ENCODE measurements around the gene SNAP47.
A peak's percentile ranks its signal among the peaks of the same experiment; 100 is the strongest.

SNAP47 gene

DNA sequence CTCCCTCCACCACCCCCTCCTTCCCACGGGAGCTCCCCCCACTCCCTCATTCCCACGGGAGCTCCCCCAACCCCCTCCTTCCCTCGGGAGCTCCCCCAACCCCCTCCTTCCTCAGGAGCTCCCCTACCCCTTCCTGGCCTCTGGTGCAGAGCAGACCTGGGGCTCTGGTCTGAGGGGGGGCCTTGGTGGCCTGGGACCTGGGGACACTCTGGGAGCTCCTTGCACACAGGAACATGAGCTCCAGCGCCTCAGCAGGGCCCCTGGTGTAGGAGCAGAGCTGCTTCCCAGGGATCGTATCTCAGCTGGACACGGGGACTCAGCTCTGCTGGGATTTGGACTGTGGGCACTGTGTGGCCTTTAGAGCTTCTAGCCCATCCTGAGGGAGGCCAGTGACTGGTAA is 60.5 kb downstream of the SNAP47 start:
- DNase-seq (ENCODE audit: low read depth in 2 of 2): no peak

DNA sequence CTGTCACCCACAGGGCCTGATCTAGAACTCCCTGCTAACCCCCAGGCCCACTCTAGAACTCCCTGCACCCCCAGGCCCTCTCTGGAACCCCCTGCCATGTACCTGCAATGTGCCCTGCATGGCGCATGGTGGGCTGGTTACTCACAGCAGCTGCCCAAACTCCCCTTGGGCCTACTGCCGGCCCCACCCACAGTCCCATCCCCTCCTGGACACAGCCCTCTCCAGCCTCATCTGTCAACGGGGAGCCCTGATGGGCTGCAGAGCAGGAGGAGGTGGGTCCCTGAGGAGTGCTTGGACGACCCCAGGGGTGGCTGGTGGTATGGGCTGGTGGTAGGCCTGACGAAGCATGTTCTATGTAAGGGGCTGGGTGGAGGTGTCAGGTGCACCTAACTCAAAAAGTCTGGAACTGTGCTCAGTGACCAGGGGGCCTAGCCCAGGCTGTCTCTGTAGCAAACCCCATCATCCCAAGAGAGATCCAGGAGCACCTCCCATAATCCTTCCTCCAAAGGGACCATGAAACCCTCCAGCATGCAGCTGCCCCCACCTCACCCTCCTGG is 61.2 kb downstream of the SNAP47 start:
- no peak for DNase-seq (ENCODE audit: low read depth in 2 of 2)

DNA sequence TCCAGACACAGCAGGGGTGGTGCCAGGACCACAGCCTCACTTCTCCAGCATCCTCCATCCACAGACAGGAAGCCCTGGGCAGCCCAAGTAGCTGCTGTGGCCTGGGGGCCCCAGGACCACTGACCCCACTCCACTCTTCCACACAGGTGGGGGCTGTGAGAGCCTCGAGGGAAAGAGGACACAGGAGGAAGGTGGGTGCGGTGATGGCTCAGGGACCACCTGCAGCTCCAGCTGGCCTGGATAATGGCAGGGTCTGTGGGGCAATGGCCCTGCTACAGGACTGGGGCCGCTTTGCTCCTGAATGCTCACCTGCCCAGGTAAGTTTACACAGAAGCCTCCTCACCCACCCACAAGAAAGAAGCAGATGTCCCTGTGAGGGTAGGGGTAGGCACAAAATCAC is 61.9 kb downstream of the SNAP47 start:
- DNase-seq (ENCODE audit: low read depth in 2 of 2): no peak

DNA sequence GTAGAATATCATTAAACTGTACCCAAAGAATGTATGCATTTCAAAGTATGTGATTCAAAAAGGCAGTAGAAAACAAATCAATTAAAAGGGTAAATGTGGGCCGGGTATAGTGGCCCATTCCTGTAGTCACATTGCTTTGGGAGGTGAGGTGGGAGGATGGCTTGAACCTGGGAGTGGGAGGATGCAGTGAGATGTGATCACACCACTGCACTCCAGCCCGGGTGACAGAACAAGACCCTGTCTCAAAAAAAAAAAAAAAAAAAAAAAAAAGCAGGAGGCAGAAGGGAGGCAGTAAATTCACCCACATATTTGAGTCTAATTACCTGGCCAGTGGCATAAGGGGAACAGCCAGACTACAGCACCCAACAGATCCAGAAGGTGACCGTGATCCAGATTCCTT is 62.4 kb downstream of the SNAP47 start:
- no peak for DNase-seq (ENCODE audit: low read depth in 2 of 2)

DNA sequence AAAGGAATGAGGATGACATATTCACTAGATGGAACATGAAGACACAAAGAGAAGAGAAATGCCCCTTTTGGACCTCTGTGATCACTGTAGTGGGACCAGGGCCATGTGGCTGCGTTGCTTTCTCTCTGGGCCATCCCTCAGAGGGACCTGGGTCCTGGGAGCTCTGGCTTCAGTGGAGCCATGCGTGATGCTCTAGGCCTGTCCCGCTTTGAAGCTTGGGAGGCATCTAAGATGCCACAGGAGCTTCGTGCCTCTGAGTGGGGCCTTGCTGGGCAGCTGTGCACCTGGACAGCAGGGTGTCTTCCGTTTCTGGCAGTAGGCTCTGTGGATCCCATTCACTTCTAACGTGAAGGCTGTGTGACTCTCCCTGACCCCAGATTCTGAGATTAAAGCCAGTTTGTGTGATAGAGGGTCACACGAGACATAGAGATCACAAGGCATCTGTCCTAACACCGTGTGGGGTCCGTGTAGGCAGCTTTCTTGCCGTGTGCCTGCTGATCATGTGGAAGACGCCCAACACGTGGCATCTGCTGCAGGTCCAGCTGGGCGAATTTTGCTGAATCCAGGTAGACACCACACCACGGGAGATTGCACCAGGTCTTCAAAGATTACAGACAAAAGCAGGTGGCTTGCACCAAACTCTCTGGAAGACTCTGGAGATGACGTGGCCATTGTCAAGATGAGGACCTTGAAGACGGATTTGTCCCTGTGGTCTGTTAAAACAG is 63.0 kb downstream of the SNAP47 start:
- no peak for DNase-seq (ENCODE audit: low read depth in 2 of 2)

DNA sequence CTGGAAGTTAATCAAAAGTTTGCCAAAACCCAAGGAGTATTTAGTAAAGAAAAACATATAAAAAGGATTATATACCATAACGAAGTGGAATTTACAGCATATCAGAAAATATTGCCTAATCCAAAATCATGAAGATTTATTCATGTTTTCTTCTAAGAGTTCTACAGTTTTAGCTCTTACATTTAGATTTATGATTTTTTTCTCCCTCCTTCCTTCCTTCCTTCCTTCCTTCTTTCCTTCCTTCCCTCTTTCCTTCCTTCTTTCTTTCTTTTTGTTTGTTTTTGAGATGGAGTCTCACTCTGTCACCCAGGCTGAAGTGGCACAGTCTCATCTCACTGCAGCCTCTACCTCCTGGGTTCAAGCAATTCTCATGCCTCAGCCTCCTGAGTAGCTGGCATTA is 64.5 kb downstream of the SNAP47 start:
- no peak for DNase-seq (ENCODE audit: low read depth in 2 of 2)

DNA sequence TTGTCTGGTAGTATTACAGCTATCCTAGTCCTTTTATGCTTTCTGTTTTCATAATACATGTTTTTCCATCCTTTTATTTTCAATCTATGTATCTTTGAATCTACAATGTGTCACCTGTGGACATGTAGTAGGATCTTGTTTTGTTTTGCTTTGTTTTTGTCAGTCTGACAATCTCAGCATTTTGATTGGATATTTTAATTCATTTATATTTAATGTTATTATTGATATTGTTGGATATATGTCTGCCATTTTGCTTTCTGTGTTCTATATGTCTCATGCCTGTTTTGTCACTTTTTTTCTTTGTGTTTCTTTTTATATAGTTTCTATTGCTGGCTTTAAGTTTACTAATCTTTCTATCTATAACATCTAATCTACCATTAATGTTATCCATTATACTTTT is 68.7 kb downstream of the SNAP47 start:
- DNase-seq (ENCODE audit: low read depth in 2 of 2): no peak

DNA sequence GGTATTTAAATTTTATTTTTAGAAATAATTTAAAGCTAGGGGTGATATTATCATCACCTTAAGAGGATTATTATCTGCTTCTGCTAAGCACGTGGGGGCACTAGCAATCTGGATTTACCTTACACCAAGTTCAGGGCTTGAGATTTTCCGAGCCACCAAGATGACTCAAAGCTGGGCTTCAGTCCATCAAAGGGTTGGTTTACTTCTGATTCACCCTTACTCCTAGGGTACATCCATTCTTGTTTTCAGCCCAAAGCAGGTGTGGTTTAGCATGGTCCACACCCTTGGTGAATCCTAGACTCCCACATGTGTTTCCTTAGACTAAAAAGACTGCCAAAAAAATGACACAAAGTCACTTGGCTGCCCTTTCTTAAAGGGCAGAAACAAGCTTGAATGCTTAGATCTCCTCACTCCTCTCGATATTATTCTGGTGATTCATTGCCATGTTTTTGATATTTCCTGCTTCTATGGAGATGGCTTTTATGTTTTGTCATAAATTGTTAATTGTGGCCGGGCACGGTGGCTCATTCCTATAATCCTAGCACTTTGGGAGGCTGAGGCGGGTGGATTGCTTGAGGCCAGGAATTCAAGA is 70.5 kb downstream of the SNAP47 start:
- peak; percentile 50 to 62 for DNase-seq (ENCODE audit: low read depth in 2 of 2)

DNA sequence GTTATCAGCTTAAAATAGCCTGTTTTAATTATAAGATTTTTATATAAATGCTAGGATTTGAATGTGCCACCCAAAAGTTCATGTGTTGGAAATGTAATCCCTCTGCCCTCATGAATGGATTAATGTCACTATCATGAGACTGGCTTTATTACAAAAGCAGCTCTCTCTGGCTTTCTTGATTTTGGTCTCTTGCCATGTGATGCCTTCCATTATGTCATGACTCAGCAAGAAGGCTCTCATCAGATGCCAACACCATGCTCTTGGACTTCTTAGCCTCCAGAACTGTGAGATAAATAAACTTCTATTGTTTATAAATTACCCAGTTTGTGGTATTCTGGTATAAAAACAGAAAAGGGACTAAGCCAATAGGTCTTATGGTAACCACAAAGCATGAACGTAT is 73.3 kb downstream of the SNAP47 start:
- no peak for DNase-seq (ENCODE audit: low read depth in 2 of 2)

DNA sequence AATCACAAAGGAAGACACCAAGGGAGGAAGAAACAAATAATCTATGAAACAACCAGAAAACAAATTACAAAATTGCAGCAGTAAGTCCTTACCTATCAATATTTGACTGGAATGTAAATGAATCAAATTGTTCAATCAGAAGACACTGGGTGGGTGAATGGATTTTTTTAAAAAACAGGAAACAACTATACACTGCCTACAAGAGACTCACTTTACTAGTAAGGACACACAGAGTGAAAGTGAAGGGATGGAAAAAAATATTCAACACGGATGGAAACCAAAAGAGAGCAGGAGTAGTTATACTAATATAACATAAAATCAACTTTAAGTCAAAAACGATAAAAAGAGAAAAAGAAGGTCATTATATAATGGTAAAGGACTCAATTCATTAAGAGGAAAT is 73.8 kb downstream of the SNAP47 start:
- no peak for DNase-seq (ENCODE audit: low read depth in 2 of 2)

DNA sequence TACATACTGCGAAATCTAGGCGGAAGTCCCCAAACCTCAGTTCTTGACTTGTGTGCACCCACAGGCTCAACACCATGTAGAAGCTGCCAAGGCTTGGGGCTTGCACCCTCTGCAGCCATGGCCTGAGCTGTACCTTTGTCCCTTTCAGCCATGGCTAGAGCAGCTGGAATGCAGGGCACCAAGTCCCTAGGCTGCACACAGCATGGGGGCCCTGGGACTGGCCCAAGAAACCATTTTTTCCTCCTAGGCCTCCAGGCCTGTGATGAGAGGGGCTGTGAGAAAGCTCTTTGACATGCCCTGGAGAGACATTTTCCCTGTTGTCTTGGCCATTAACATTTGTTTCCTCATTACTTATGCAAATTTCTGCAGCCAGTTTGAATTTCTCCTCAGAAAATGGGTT is 78.7 kb downstream of the SNAP47 start:
- no peak for DNase-seq (ENCODE audit: low read depth in 2 of 2)

DNA sequence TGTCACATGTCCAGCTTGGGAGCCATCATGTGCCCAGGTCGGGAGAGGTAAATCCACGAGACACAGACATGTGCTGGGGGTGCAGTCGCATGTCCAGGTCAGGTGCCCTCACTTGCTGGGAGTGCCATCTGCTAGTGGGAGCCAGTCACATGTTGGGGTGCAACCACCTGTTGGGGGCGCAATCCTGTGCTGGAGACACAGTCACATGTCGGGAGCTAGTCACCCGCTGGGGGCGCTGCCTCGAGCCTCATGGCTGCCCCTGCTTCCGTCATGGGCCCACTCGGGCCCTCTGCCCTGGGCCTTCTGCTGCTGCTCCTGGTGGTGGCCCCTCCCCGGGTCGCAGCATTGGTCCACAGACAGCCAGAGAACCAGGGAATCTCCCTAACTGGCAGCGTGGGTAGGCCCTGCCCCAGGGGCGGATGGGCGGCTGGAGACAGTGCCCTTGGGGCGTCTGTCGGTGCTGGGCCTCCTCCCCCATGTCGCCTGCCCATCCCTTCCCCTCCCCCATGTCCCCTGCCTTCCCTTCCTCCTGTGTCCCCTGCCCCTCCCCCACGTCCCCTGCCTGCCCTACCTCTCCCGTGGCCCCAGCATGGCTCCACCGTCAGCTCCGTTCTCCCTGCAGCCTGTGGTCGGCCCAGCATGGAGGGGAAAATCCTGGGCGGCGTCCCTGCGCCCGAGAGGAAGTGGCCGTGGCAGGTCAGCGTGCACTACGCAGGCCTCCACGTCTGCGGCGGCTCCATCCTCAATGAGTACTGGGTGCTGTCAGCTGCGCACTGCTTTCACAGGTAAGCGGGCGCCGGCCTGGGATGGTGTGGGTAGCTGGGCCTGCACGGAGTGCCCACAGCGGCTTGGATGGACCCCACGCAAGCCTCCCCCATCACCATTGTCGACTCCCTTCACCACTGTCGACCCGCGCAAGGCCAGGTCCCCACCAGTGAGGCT is 80.5 kb downstream of the SNAP47 start, which contains the start of gene PRSS38:
Gene PRSS38 (plus strand): TSS at position 208 of the 942 bp plus-strand sequence. CDS start 42 bp downstream, at position 250.
- no peak for DNase-seq (ENCODE audit: low read depth in 2 of 2)

DNA sequence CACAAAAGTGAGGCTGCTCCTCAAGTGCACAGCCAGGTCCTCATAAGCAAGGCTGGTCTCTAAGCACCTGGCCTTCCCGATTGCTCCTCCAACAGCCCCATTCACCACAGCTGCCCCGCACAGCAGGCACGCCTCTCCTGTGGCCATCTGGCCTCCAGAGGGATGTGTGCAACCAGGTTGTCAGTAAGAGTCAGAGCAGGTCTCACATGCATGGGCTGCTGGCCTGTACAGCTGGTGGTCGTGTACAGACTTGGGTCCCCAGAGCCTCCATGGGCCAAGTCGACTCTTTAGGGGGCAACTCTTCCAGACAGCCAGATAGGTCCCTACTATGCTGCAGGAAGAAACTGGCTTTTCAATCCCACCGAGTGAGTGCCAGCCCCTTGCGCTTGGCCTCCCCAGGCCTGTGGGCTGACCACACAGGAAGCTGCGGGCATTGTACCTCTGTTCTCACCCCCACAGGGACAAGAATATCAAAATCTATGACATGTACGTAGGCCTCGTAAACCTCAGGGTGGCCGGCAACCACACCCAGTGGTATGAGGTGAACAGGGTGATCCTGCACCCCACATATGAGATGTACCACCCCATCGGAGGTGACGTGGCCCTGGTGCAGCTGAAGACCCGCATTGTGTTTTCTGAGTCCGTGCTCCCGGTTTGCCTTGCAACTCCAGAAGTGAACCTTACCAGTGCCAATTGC is 81.7 kb downstream of the SNAP47 start:
- DNase-seq (ENCODE audit: low read depth in 2 of 2): no peak

DNA sequence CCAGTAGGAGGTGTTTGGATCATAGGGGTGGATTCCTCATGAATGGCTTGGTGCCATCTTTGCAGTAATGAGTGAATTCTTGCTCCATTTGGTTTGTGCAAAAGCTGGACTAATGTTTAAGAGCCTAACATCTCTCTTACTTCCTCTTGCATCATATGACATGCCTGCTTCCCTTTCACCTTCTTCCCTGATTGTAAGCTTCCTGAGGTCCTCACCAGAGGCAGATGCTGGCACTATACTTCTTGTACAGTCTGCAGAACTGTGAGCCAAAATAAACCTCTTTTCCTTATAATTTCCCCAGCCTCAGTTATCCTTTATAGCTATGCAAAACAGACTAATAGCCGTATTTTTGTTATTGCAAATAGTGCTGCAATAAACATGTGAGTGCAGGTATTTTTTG is 88.3 kb downstream of the SNAP47 start:
- no peak for DNase-seq (ENCODE audit: low read depth in 2 of 2)

DNA sequence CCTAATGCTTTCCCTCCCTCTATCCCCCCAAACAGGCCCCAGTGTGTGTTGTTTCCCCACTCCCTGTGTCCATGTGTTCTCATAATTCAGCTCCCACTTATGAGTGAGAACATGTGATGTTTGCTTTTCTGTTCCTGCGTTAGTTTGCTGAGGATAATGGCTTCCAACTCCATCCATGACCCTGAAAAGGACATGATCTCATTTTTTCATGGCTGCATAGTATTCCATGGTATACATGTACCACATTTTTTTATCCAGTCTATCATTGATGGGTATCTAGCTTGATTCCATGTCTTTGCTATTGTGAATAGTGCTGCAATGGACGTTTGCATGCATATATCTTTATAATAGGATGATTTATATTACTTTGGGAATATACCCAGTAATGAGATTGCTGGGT is 89.0 kb downstream of the SNAP47 start:
- no peak for DNase-seq (ENCODE audit: low read depth in 2 of 2)

DNA sequence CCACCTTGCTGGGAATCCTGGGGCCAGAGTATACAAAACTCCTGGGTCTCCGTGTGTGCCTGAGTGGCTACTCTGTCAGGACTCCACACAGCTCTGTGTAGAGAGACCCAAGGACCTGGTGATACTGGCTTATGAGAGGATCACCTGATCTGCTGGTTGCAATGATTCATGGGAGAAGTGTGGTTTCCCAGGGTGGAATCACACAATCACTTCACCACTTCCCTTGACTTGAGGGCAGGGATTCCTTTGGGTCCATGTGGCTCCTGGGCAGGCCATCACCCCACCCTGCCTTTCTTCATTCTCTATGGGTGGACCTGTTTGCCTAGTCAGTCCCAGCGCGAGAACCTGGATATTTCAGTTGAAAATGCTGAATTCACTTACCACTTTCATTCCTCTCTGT is 93.6 kb downstream of the SNAP47 start:
- DNase-seq (ENCODE audit: low read depth in 2 of 2): no peak
